ENCODE measurements around the gene NPAS3.

The NPAS3 gene

GRCh38 chr14:33774161-33774560 is 835.5 kb downstream of the NPAS3 start:
- Histone ChIP-seq H3K4me2 (ENCODE audit: low read depth, low read length) (no peak overlapping the region), H3F3A (ENCODE audit: insufficient read depth, low read length) (no peaks in the 10 kb centered on the region), H3K9ac (ENCODE audit: low read length) (no peak overlapping the region), H3K36me3 (replicated peaks; ENCODE audit: insufficient read depth, low read length) (no peaks in the 10 kb centered on the region), H3K9me3 (replicated peaks; ENCODE audit: insufficient read depth, low read length) (no peaks in the 10 kb centered on the region), H3K27ac (ENCODE audit: low read length) (no peak overlapping the region), H3K4me1 (ENCODE audit: low read length) (no peaks in the 10 kb centered on the region), H3K9me2 (replicated peaks; ENCODE audit: insufficient read depth, low read length) (no peaks in the 10 kb centered on the region), H3K4me3 (ENCODE audit: low read length) (no peak overlapping the region), H2AFZ (ENCODE audit: low read length) (no peak overlapping the region), H3K27me3 (replicated peaks; ENCODE audit: insufficient read depth, low read length) (no peaks in the 10 kb centered on the region), H4K20me1 (ENCODE audit: insufficient read depth, low read length) (no peaks in the 10 kb centered on the region), H3K79me2 (ENCODE audit: low read length) (no peaks in the 10 kb centered on the region)
- TF ChIP-seq EZH2phosphoT487 (IDR thresholded peaks at IDR 0.05; ENCODE audit: low read length) (no peak), CTCF (IDR thresholded peaks at IDR 0.05; ENCODE audit: low read length) (no peak), EZH2 (optimal IDR thresholded peaks at IDR 0.05; ENCODE audit: low read depth, low read length) (no peak)
- no peak for DNase-seq

- Histone ChIP-seq H3K27ac (ENCODE audit: low read length) (no peak overlapping the region), H2AFZ (ENCODE audit: low read length) (no peak overlapping the region), H3F3A (ENCODE audit: insufficient read depth, low read length) (no peaks in the 10 kb centered on the region), H4K20me1 (ENCODE audit: insufficient read depth, low read length) (no peaks in the 10 kb centered on the region), H3K36me3 (replicated peaks; ENCODE audit: insufficient read depth, low read length) (no peaks in the 10 kb centered on the region), H3K9ac (ENCODE audit: low read length) (no peak overlapping the region), H3K27me3 (replicated peaks; ENCODE audit: insufficient read depth, low read length) (no peaks in the 10 kb centered on the region), H3K79me2 (ENCODE audit: low read length) (no peaks in the 10 kb centered on the region), H3K9me2 (replicated peaks; ENCODE audit: insufficient read depth, low read length) (no peaks in the 10 kb centered on the region), H3K4me1 (ENCODE audit: low read length) (no peaks in the 10 kb centered on the region), H3K9me3 (replicated peaks; ENCODE audit: insufficient read depth, low read length) (no peaks in the 10 kb centered on the region), H3K4me3 (ENCODE audit: low read length) (no peak overlapping the region), H3K4me2 (ENCODE audit: low read depth, low read length) (no peak overlapping the region)
- TF ChIP-seq EZH2phosphoT487 (IDR thresholded peaks at IDR 0.05; ENCODE audit: low read length) (no peak), EZH2 (optimal IDR thresholded peaks at IDR 0.05; ENCODE audit: low read depth, low read length) (no peak), CTCF (IDR thresholded peaks at IDR 0.05; ENCODE audit: low read length) (no peak)
- no peak for DNase-seq
These were observed 836.2 kb downstream of the NPAS3 start for GRCh38 chr14:33774723-33775470.

GRCh38 chr14:33776871-33777270 is 838.2 kb downstream of the NPAS3 start:
- Histone ChIP-seq H3K27ac (ENCODE audit: low read length) (no peak overlapping the region), H3K9me3 (replicated peaks; ENCODE audit: insufficient read depth, low read length) (no peaks in the 10 kb centered on the region), H3K27me3 (replicated peaks; ENCODE audit: insufficient read depth, low read length) (no peaks in the 10 kb centered on the region), H3K79me2 (ENCODE audit: low read length) (no peaks in the 10 kb centered on the region), H3K36me3 (replicated peaks; ENCODE audit: insufficient read depth, low read length) (no peaks in the 10 kb centered on the region), H4K20me1 (ENCODE audit: insufficient read depth, low read length) (no peaks in the 10 kb centered on the region), H3K4me2 (ENCODE audit: low read depth, low read length) (no peak overlapping the region), H3K4me1 (ENCODE audit: low read length) (no peaks in the 10 kb centered on the region), H3K9me2 (replicated peaks; ENCODE audit: insufficient read depth, low read length) (no peaks in the 10 kb centered on the region), H3K9ac (ENCODE audit: low read length) (no peak overlapping the region), H3K4me3 (ENCODE audit: low read length) (no peak overlapping the region), H3F3A (ENCODE audit: insufficient read depth, low read length) (no peaks in the 10 kb centered on the region), H2AFZ (ENCODE audit: low read length) (no peak overlapping the region)
- DNase-seq: no peak
- no peak for TF ChIP-seq EZH2 (optimal IDR thresholded peaks at IDR 0.05; ENCODE audit: low read depth, low read length)
- no peak for TF ChIP-seq EZH2phosphoT487 (IDR thresholded peaks at IDR 0.05; ENCODE audit: low read length)
- no peak for TF ChIP-seq CTCF (IDR thresholded peaks at IDR 0.05; ENCODE audit: low read length)
